ENCODE results near the gene GALK2.

Gene GALK2

DNA sequence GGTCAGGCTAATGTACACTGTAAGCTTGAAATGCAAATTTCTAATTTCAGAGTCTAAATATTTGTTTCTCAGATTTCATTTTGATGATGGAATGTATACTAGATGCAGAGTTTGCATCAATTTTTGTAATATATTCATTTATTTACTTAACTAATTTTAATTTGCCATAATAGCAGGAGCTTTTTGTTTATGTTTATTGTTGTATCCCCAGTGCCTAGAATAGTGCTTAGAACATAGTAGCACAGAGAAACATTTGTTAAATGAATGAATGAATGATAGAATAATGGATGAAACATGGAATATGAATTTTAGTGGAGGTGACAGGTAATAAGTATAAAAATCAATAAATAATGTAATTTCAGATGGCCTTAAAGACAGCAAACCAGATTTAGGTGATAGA is 5.2 kb upstream of the GALK2 start:
- no peak overlapping the region for H3K27ac ChIP-seq (replicated peaks; ENCODE audit: low read length)
- H4K91ac ChIP-seq (ENCODE audit: low read depth, low read length, poor library complexity), result no peak overlapping the region
- no peaks in the 10 kb centered on the region for H3K79me1 ChIP-seq (ENCODE audit: low read depth, low read length)
- H3K14ac ChIP-seq (ENCODE audit: low read length), result no peak overlapping the region
- no peak overlapping the region for H2BK5ac ChIP-seq (ENCODE audit: low read length)
- H2BK15ac ChIP-seq (ENCODE audit: low read length), result no peak overlapping the region
- H3K18ac ChIP-seq (ENCODE audit: low read length), result no peak overlapping the region
- H3K9ac ChIP-seq (ENCODE audit: low read depth, low read length, poor library complexity), result no peak overlapping the region
- no peak overlapping the region for H3K4me2 ChIP-seq (ENCODE audit: insufficient read depth, low read length, poor library complexity, severe bottlenecking)
- no peaks in the 10 kb centered on the region for H3K9me3 ChIP-seq (replicated peaks in 1 of 2; ENCODE audit: control insufficient read depth in 2 of 2, insufficient read depth in 1 of 2, low read depth in 1 of 2, low read length in 2 of 2)
- H3K4ac ChIP-seq (ENCODE audit: low read length), result no peak overlapping the region
- no peak overlapping the region for H2BK12ac ChIP-seq (ENCODE audit: low read length)
- no peaks in the 10 kb centered on the region for H3K27me3 ChIP-seq (ENCODE audit: control insufficient read depth in 3 of 3, insufficient read depth in 3 of 3, low read depth in 1 of 3, low read length in 3 of 3)
- H3K23ac ChIP-seq (ENCODE audit: low read depth, low read length, poor library complexity), result no peak overlapping the region
- H4K8ac ChIP-seq (ENCODE audit: low read depth, low read length), result no peak overlapping the region
- H2AK5ac ChIP-seq (ENCODE audit: low read depth, low read length), result no peak overlapping the region
- no peak overlapping the region for H3K4me3 ChIP-seq (ENCODE audit: low read length in 2 of 2)
- no peak overlapping the region for H2AFZ ChIP-seq (ENCODE audit: low read length)
- H2BK120ac ChIP-seq (ENCODE audit: low read depth, low read length), result no peak overlapping the region
- no peak for DNase-seq (ENCODE audit: low spot score)
- no peaks in the 10 kb centered on the region for H3K4me1 ChIP-seq (ENCODE audit: control insufficient read depth in 2 of 2, insufficient read depth in 1 of 2, low read depth in 1 of 2, low read length in 2 of 2)
- peaks cover 0 to 11% of the 10 kb centered on the region in 2 donors for H3K36me3 ChIP-seq (replicated peaks in 1 of 2; ENCODE audit: control insufficient read depth in 2 of 2, insufficient read depth in 2 of 2, low read length in 2 of 2)

DNA sequence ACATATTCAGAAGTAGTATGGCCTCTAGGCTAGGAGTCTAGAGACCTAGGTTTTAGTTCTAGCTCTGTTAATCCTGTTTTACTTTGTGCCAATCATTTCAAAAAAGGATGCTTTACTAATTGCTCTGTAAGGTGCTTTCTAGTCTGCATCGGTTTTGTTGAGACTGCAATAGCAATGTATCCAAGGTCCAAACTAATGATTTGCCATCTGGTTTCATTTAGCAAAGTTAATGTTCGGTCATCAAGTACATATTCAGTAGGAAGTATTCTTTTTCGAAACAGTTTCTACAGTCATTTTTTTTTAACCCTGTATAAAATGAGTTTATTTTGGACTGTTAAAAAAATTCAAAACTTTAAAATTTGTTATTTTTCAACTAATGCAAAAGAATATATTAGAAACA is 2.0 kb upstream of the GALK2 start:
- Histone ChIP-seq H3K4me3 (ENCODE audit: low read length in 2 of 2) (no peak overlapping the region), H3K27me3 (ENCODE audit: control insufficient read depth in 3 of 3, insufficient read depth in 3 of 3, low read depth in 1 of 3, low read length in 3 of 3) (no peaks in the 10 kb centered on the region), H3K79me1 (ENCODE audit: low read depth, low read length) (no peaks in the 10 kb centered on the region), H3K4me2 (ENCODE audit: insufficient read depth, low read length, poor library complexity, severe bottlenecking) (no peak overlapping the region), H2BK120ac (ENCODE audit: low read depth, low read length) (no peak overlapping the region), H3K9me3 (replicated peaks in 1 of 2; ENCODE audit: control insufficient read depth in 2 of 2, insufficient read depth in 1 of 2, low read depth in 1 of 2, low read length in 2 of 2) (no peaks in the 10 kb centered on the region), H2AK5ac (ENCODE audit: low read depth, low read length) (no peak overlapping the region), H3K4ac (ENCODE audit: low read length) (no peak overlapping the region), H3K9ac (ENCODE audit: low read depth, low read length, poor library complexity) (no peak overlapping the region), H3K36me3 (replicated peaks in 1 of 2; ENCODE audit: control insufficient read depth in 2 of 2, insufficient read depth in 2 of 2, low read length in 2 of 2) (no peaks in the 10 kb centered on the region), H3K27ac (replicated peaks; ENCODE audit: low read length) (no peak overlapping the region), H3K14ac (ENCODE audit: low read length) (no peak overlapping the region), H2AFZ (ENCODE audit: low read length) (no peak overlapping the region), H4K91ac (ENCODE audit: low read depth, low read length, poor library complexity) (no peak overlapping the region), H3K23ac (ENCODE audit: low read depth, low read length, poor library complexity) (no peak overlapping the region), H2BK5ac (ENCODE audit: low read length) (no peak overlapping the region), H4K8ac (ENCODE audit: low read depth, low read length) (no peak overlapping the region), H2BK15ac (ENCODE audit: low read length) (no peak overlapping the region), H3K4me1 (ENCODE audit: control insufficient read depth in 2 of 2, insufficient read depth in 1 of 2, low read depth in 1 of 2, low read length in 2 of 2) (peaks cover 0 to 2% of the 10 kb centered on the region in 2 donors), H2BK12ac (ENCODE audit: low read length) (no peak overlapping the region), H3K18ac (ENCODE audit: low read length) (no peak overlapping the region)
- WGBS, 2 donors (ENCODE audit: extremely low coverage in 2 of 2, insufficient read length in 2 of 2, insufficient replicate concordance in 1 of 2), result no CpG with 5 or more reads among the region's 3 CpGs
- DNase-seq (ENCODE audit: low spot score), result no peak

DNA sequence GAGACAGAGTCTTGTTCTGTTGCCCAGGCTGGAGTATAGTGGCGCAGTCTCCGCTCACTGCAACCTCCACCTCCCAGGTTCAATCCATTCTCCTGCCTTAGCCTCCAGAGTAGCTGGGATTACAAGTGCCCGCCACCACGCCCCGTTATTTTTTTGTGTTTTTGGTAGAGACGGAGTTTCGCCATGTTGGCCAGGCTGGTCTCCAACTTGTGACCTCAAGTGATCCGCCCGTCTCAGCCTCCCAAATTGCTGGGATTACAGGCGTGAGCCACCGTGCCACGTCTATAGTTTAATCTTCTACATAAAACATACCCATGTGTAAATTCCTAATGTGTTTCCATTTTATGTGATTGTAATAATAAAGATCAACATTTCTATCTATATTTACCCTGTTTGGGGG is 1.7 kb downstream of the GALK2 start:
- H2BK120ac ChIP-seq (ENCODE audit: low read depth, low read length), result no peak overlapping the region
- no peak for DNase-seq (ENCODE audit: low spot score)
- H3K4me1 ChIP-seq (ENCODE audit: control insufficient read depth in 2 of 2, insufficient read depth in 1 of 2, low read depth in 1 of 2, low read length in 2 of 2), result peaks cover 2 to 3% of the 10 kb centered on the region in 2 donors
- no peak overlapping the region for H3K4me3 ChIP-seq (ENCODE audit: low read length in 2 of 2)
- no peak overlapping the region for H3K4me2 ChIP-seq (ENCODE audit: insufficient read depth, low read length, poor library complexity, severe bottlenecking)
- H4K91ac ChIP-seq (ENCODE audit: low read depth, low read length, poor library complexity), result no peak overlapping the region
- H4K8ac ChIP-seq (ENCODE audit: low read depth, low read length), result no peak overlapping the region
- H2BK5ac ChIP-seq (ENCODE audit: low read length), result no peak overlapping the region
- no peak overlapping the region for H3K4ac ChIP-seq (ENCODE audit: low read length)
- no peak overlapping the region for H3K23ac ChIP-seq (ENCODE audit: low read depth, low read length, poor library complexity)
- no peaks in the 10 kb centered on the region for H3K27me3 ChIP-seq (ENCODE audit: control insufficient read depth in 3 of 3, insufficient read depth in 3 of 3, low read depth in 1 of 3, low read length in 3 of 3)
- H2BK12ac ChIP-seq (ENCODE audit: low read length), result no peak overlapping the region
- no peak overlapping the region for H2AFZ ChIP-seq (ENCODE audit: low read length)
- H3K14ac ChIP-seq (ENCODE audit: low read length), result no peak overlapping the region
- H3K79me1 ChIP-seq (ENCODE audit: low read depth, low read length), result no peaks in the 10 kb centered on the region
- no peak overlapping the region for H2AK5ac ChIP-seq (ENCODE audit: low read depth, low read length)
- no peak overlapping the region for H3K9ac ChIP-seq (ENCODE audit: low read depth, low read length, poor library complexity)
- no peaks in the 10 kb centered on the region for H3K36me3 ChIP-seq (replicated peaks in 1 of 2; ENCODE audit: control insufficient read depth in 2 of 2, insufficient read depth in 2 of 2, low read length in 2 of 2)
- WGBS, 2 donors (ENCODE audit: extremely low coverage in 2 of 2, insufficient read length in 2 of 2, insufficient replicate concordance in 1 of 2), result no CpG with 5 or more reads among the region's 12 CpGs
- no peak overlapping the region for H3K18ac ChIP-seq (ENCODE audit: low read length)
- H2BK15ac ChIP-seq (ENCODE audit: low read length), result no peak overlapping the region
- H3K9me3 ChIP-seq (replicated peaks in 1 of 2; ENCODE audit: control insufficient read depth in 2 of 2, insufficient read depth in 1 of 2, low read depth in 1 of 2, low read length in 2 of 2), result peaks cover 0 to 15% of the 10 kb centered on the region in 2 donors
- no peak overlapping the region for H3K27ac ChIP-seq (replicated peaks; ENCODE audit: low read length)

DNA sequence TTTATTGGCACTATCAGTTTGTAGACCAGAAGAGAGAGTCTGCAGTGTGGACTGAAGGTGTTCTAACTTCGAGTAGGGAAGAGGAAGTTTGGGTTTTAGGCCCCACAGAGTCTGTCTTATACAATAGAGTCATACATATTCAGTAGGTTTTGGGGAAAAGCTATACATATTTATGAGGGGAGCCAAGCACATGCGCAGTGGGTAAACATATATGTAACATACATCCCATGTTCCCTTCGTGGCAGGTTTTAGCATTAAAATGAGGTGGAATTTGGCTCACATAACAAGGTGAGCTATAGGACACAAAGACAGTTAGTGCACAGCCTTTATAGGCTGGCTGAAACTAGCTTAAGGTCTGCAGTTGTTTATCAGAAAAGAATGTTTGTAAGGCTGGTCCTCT is 4.9 kb downstream of the GALK2 start:
- Histone ChIP-seq H3K27me3 (ENCODE audit: control insufficient read depth in 3 of 3, insufficient read depth in 3 of 3, low read depth in 1 of 3, low read length in 3 of 3) (no peaks in the 10 kb centered on the region), H3K79me1 (ENCODE audit: low read depth, low read length) (no peaks in the 10 kb centered on the region), H4K8ac (ENCODE audit: low read depth, low read length) (no peak overlapping the region), H4K91ac (ENCODE audit: low read depth, low read length, poor library complexity) (no peak overlapping the region), H2BK120ac (ENCODE audit: low read depth, low read length) (no peak overlapping the region), H3K9ac (ENCODE audit: low read depth, low read length, poor library complexity) (no peak overlapping the region), H2AFZ (ENCODE audit: low read length) (no peak overlapping the region), H3K9me3 (replicated peaks in 1 of 2; ENCODE audit: control insufficient read depth in 2 of 2, insufficient read depth in 1 of 2, low read depth in 1 of 2, low read length in 2 of 2) (peaks cover 0 to 17% of the 10 kb centered on the region in 2 donors), H3K23ac (ENCODE audit: low read depth, low read length, poor library complexity) (no peak overlapping the region), H3K36me3 (replicated peaks in 1 of 2; ENCODE audit: control insufficient read depth in 2 of 2, insufficient read depth in 2 of 2, low read length in 2 of 2) (no peaks in the 10 kb centered on the region), H2AK5ac (ENCODE audit: low read depth, low read length) (no peak overlapping the region), H3K4ac (ENCODE audit: low read length) (no peak overlapping the region), H2BK5ac (ENCODE audit: low read length) (no peak overlapping the region), H3K4me2 (ENCODE audit: insufficient read depth, low read length, poor library complexity, severe bottlenecking) (no peak overlapping the region), H3K18ac (ENCODE audit: low read length) (no peak overlapping the region), H3K27ac (replicated peaks; ENCODE audit: low read length) (no peak overlapping the region), H2BK15ac (ENCODE audit: low read length) (no peak overlapping the region), H3K4me1 (ENCODE audit: control insufficient read depth in 2 of 2, insufficient read depth in 1 of 2, low read depth in 1 of 2, low read length in 2 of 2) (peaks cover 2 to 5% of the 10 kb centered on the region in 2 donors), H2BK12ac (ENCODE audit: low read length) (no peak overlapping the region), H3K14ac (ENCODE audit: low read length) (no peak overlapping the region), H3K4me3 (ENCODE audit: low read length in 2 of 2) (no peak overlapping the region)
- no CpG with 5 or more reads among the region's 3 CpGs for WGBS, 2 donors (ENCODE audit: extremely low coverage in 2 of 2, insufficient read length in 2 of 2, insufficient replicate concordance in 1 of 2)
- DNase-seq (ENCODE audit: low spot score), result no peak
